Activated T-helper 1 cell treated with anti-CD3 and anti-CD28 coated beads, Interleukin-12 subunit alpha, Interleukin-12 subunit beta, Interleukin-2, Interleukin-4 antibody, amounts not matched to agents 30 ng/mL and 10 ng/mL and 1 ng/mL, durations not matched to agents 14 hours and 24 hours and 36 hours (primary cell): ENCODE results near the gene KCNJ6. TPM values are rescaled to one million over a fixed set of nuclear protein-coding genes. Genes with fewer than 3 reads are reported as not detected.

Source experiments
- DNase-seq: peaks from one replicate; pipeline ENCODE4 v3.0.0; 2021; ENCODE audit warnings: low spot score
- H3K27ac Mint-ChIP-seq: one replicate; pipeline ENCODE4 v1.8.0; 2021; ENCODE audit warnings: mild to moderate bottlenecking, mixed read lengths
- H3K27me3 Mint-ChIP-seq: one replicate; pipeline ENCODE4 v1.8.0; 2022; ENCODE audit warnings: mild to moderate bottlenecking, moderate library complexity, mixed read lengths; ENCODE audit not compliant: insufficient read depth
- H3K36me3 Mint-ChIP-seq: one replicate; pipeline ENCODE4 v1.8.0; 2021; ENCODE audit warnings: low read depth, mixed read lengths
- H3K4me1 Mint-ChIP-seq: one replicate; pipeline ENCODE4 v1.8.0; 2021; ENCODE audit warnings: low read depth, mixed read lengths
- H3K4me3 Mint-ChIP-seq: one replicate; pipeline ENCODE4 v1.8.0; 2021; ENCODE audit warnings: mild to moderate bottlenecking, moderate library complexity, mixed read lengths
- H3K9me3 Mint-ChIP-seq: one replicate; pipeline ENCODE4 v1.8.0; 2021; ENCODE audit warnings: mixed read lengths
- intact Hi-C: fragments of 100-400 bp; cut with micrococcal nuclease; formaldehyde crosslinking; loops from one replicate; pipeline ENCODE4 v1.15.1; 2024
- total RNA-seq: library from RNA; stranded (reverse); gene quantifications from 2 replicates; pipeline ENCODE4 v1.2.3, GENCODE V29; 2022

KCNJ6 gene
- total RNA-seq, 1 donor from 2014 or later = not detected

GRCh38 chr21:37568916-37569315 lies 347.3 kb downstream of the KCNJ6 start:
- Mint-ChIP-seq H3K27ac (no peak overlapping the region), H3K36me3 (no peaks in the 10 kb centered on the region), H3K27me3 (peaks cover 17% of the 10 kb centered on the region), H3K4me3 (no peak overlapping the region), H3K9me3 (no peaks in the 10 kb centered on the region), H3K4me1 (peaks cover 23% of the 10 kb centered on the region)
- intact Hi-C loops = loop anchor here (10.0 kb wide), 2 partner anchors 676 to 1196 kb away; no protein-coding TSS in a partner anchor
- no peak for DNase-seq

- DNase-seq = no peak
- no peak overlapping the region for H3K27ac Mint-ChIP-seq
- H3K4me3 Mint-ChIP-seq = no peak overlapping the region
- no peaks in the 10 kb centered on the region for H3K9me3 Mint-ChIP-seq
- H3K27me3 Mint-ChIP-seq = peaks cover 17% of the 10 kb centered on the region
- H3K4me1 Mint-ChIP-seq = peaks cover 23% of the 10 kb centered on the region
- intact Hi-C loops = loop anchor here (10.0 kb wide), 2 partner anchors 676 to 1196 kb away; no protein-coding TSS in a partner anchor
- no peaks in the 10 kb centered on the region for H3K36me3 Mint-ChIP-seq
These were observed 347.8 kb downstream of the KCNJ6 start for GRCh38 chr21:37568415-37568814.

- H3K36me3 Mint-ChIP-seq = no peaks in the 10 kb centered on the region
- peaks cover 17% of the 10 kb centered on the region for H3K27me3 Mint-ChIP-seq
- H3K27ac Mint-ChIP-seq = no peak overlapping the region
- H3K9me3 Mint-ChIP-seq = no peaks in the 10 kb centered on the region
- DNase-seq = no peak
- H3K4me3 Mint-ChIP-seq = no peak overlapping the region
- intact Hi-C loops = loop anchor here (10.0 kb wide), 2 partner anchors 678 to 1198 kb away; no protein-coding TSS in a partner anchor
- peaks cover 37% of the 10 kb centered on the region for H3K4me1 Mint-ChIP-seq
These were observed 349.3 kb downstream of the KCNJ6 start for GRCh38 chr21:37566790-37567615.

- Mint-ChIP-seq H3K27ac (peak overlapping the region; percentile 100), H3K4me3 (peak overlapping the region; percentile 42)
- intact Hi-C loops = loop anchor here (2.0 to 10.0 kb wide), 3 partner anchors 105 to 1199 kb away; no protein-coding TSS in a partner anchor
These were observed 350.6 kb downstream of the KCNJ6 start for GRCh38 chr21:37565530-37566223.

DNA sequence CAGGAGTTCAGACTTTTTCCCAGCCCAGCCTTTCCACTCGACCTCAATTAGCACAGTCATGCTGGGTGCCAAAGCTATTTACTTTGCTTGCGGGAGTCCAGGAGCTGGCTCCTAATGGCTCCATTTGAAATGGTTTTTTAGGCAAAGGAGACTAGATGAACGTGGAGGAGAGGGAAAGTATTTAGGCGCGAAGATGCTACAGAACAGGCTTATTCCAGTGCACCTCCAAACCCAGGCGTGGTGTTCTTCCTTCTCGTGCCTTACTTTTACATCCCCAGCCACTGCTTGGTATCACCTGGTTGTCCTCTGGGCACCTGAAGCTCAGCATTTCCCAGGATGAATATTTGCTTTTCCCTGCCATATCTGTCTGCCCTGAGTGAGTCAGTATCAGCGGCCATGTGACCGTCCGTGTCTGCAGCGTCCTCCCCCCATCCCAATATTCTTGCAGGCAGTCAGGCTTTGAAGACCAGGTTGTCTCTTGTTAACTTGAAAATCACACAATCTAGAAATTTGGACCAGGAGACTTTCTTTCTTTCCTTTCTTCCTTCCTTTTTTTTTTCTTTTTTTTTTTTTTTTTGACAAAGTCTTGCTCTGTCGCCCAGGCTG lies 351.2 kb downstream of the KCNJ6 start:
- no peak for DNase-seq
- H3K9me3 Mint-ChIP-seq = no peaks in the 10 kb centered on the region
- peaks cover 10% of the 10 kb centered on the region for H3K27me3 Mint-ChIP-seq
- H3K4me3 Mint-ChIP-seq = peak overlapping the region; percentile 89
- no peaks in the 10 kb centered on the region for H3K36me3 Mint-ChIP-seq
- peak overlapping the region; percentile 100 for H3K27ac Mint-ChIP-seq
- intact Hi-C loops = loop anchor here (1.0 to 10.0 kb wide), 12 partner anchors 63 to 1617 kb away; partner anchors contain the start of genes DYRK1A, PSMG1 and VPS26C
- H3K4me1 Mint-ChIP-seq = peaks cover 39% of the 10 kb centered on the region

More at GRCh38 chr21:37565530-37566223, 350.6 kb downstream of the KCNJ6 start:
- Mint-ChIP-seq H3K36me3 (no peaks in the 10 kb centered on the region), H3K4me1 (peaks cover 39% of the 10 kb centered on the region), H3K27me3 (peaks cover 12% of the 10 kb centered on the region), H3K9me3 (no peaks in the 10 kb centered on the region)
- DNase-seq = no peak

- H3K36me3 Mint-ChIP-seq = no peaks in the 10 kb centered on the region
- peak overlapping the region; percentile 89 for H3K4me3 Mint-ChIP-seq
- peaks cover 8% of the 10 kb centered on the region for H3K27me3 Mint-ChIP-seq
- DNase-seq = peak; percentile 78
- intact Hi-C loops = loop anchor here (1.0 to 10.0 kb wide), 12 partner anchors 62 to 1618 kb away; partner anchors contain the start of genes DYRK1A, PSMG1 and VPS26C
- H3K9me3 Mint-ChIP-seq = no peaks in the 10 kb centered on the region
- peaks cover 39% of the 10 kb centered on the region for H3K4me1 Mint-ChIP-seq
- peak overlapping the region; percentile 100 for H3K27ac Mint-ChIP-seq
These were observed 351.8 kb downstream of the KCNJ6 start for GRCh38 chr21:37564341-37564923.

GRCh38 chr21:37563641-37564340 lies 352.5 kb downstream of the KCNJ6 start:
- Mint-ChIP-seq H3K27ac (peak overlapping the region; percentile 100), H3K27me3 (peaks cover 2% of the 10 kb centered on the region), H3K4me1 (peaks cover 39% of the 10 kb centered on the region), H3K4me3 (peak overlapping the region; percentile 89), H3K9me3 (no peaks in the 10 kb centered on the region), H3K36me3 (no peaks in the 10 kb centered on the region)
- peak; percentile 92 for DNase-seq
- intact Hi-C loops = loop anchor here (1.0 to 10.0 kb wide), 14 partner anchors 61 to 1619 kb away; partner anchors contain the start of genes DYRK1A, PSMG1 and VPS26C

DNA sequence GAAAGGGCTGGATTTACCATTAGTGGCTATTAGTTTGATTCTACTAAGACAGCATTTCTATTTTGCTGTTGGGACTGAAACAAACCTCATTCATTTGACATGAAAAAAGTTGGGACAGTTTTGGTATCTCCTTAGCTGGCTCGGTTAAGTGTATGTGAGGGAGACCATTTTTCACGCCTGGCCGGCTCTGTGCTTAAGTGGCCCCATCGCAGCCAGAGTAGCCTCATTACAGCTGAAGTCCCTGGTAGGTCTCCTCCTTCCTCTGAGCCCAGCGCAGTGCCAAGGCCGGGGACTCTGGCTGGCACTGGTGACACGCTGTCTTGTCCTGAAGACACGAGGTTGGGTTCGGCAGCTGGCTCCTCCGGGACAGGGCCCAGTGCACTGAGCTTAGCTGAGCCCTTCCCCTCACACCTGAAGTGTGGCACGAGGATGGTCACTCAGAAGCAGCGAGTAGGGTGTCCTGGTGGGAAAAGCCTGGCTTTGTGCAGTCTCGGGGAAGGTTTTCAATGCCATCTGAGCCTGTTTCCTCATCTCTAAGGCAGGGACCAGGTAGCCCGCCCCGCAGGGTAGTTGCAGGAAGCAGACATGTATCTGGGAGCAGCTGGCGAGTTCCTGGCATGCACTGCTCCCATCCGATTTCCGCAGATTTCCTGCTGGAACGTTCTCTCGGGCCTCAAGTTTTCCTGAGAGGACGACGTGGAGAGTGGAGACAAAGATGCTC lies 353.2 kb downstream of the KCNJ6 start:
- no peaks in the 10 kb centered on the region for H3K27me3 Mint-ChIP-seq
- peak overlapping the region; percentile 89 for H3K4me3 Mint-ChIP-seq
- intact Hi-C loops = loop anchor here (1.0 to 10.0 kb wide), 7 partner anchors 61 to 1619 kb away; partner anchors contain the start of gene PSMG1
- no peaks in the 10 kb centered on the region for H3K36me3 Mint-ChIP-seq
- H3K27ac Mint-ChIP-seq = peak overlapping the region; percentile 87
- H3K9me3 Mint-ChIP-seq = no peaks in the 10 kb centered on the region
- peaks cover 39% of the 10 kb centered on the region for H3K4me1 Mint-ChIP-seq
- DNase-seq = no peak

DNA sequence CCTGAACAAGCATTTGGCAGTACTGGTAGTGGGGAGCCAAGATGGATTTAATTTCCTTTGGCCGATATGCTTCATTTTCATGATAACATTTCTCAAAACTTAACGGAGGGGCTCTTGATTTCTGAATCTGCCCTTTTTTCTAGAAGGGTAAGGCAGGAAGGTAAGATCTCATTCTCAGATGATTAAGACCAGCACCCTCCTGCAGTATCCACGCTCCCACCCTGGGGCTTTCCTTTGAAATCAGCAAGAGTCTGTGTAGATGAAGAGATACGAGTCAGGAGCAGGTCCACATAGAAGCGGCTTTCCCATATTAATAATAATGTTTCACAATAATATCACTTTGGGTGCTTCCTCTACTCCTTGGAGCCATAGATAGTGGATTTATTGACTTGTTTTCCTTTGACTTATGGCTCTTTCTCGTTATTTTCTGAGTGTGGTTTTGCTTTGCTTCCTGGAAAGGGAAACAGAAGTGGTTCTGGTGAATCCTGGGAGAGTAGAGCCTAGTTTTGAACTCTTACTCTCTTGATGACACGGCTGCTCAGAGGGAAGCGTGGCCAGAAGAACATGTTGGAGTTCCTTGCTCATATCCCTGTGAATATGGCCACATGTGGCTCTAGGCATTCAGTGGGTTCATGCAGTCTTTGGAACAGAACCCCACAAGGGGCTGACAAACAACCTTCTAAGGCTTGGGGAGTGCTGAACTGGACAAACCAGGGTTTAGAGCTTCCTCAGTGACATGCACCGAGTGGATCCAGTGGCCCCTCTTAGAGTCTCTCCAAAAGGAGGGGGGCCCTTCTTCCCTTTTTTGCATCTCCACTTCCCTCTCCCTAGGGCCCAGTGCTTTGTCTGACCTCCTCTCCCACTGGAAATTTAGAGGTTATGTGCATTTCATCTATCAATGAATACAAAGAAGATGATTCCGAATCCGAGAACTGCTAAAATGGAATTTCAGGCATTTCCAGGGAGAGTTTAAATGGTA lies 354.0 kb downstream of the KCNJ6 start:
- H3K4me3 Mint-ChIP-seq = peak overlapping the region; percentile 89
- H3K36me3 Mint-ChIP-seq = no peaks in the 10 kb centered on the region
- DNase-seq = no peak
- H3K27me3 Mint-ChIP-seq = no peaks in the 10 kb centered on the region
- no peaks in the 10 kb centered on the region for H3K9me3 Mint-ChIP-seq
- peaks cover 39% of the 10 kb centered on the region for H3K4me1 Mint-ChIP-seq
- intact Hi-C loops = loop anchor here (2.0 to 10.0 kb wide), 6 partner anchors 60 to 1620 kb away; partner anchors contain the start of gene PSMG1
- H3K27ac Mint-ChIP-seq = peak overlapping the region; percentile 87

GRCh38 chr21:37561506-37561905 lies 354.8 kb downstream of the KCNJ6 start:
- intact Hi-C loops = loop anchor here (5.0 to 10.0 kb wide), 5 partner anchors 59 to 1621 kb away; partner anchors contain the start of gene PSMG1
- peaks cover 39% of the 10 kb centered on the region for H3K4me1 Mint-ChIP-seq
- no peaks in the 10 kb centered on the region for H3K9me3 Mint-ChIP-seq
- no peaks in the 10 kb centered on the region for H3K36me3 Mint-ChIP-seq
- no peak for DNase-seq
- no peak overlapping the region for H3K4me3 Mint-ChIP-seq
- no peak overlapping the region for H3K27ac Mint-ChIP-seq
- no peaks in the 10 kb centered on the region for H3K27me3 Mint-ChIP-seq
